Measurements from ENCODE around the gene IFT57. TPM values are rescaled to one million over a fixed set of nuclear protein-coding genes. Genes with fewer than 3 reads are reported as not detected.

The IFT57 gene
- polyA plus RNA-seq, 1 donor from 2014 or later = 70.7 TPM

DNA sequence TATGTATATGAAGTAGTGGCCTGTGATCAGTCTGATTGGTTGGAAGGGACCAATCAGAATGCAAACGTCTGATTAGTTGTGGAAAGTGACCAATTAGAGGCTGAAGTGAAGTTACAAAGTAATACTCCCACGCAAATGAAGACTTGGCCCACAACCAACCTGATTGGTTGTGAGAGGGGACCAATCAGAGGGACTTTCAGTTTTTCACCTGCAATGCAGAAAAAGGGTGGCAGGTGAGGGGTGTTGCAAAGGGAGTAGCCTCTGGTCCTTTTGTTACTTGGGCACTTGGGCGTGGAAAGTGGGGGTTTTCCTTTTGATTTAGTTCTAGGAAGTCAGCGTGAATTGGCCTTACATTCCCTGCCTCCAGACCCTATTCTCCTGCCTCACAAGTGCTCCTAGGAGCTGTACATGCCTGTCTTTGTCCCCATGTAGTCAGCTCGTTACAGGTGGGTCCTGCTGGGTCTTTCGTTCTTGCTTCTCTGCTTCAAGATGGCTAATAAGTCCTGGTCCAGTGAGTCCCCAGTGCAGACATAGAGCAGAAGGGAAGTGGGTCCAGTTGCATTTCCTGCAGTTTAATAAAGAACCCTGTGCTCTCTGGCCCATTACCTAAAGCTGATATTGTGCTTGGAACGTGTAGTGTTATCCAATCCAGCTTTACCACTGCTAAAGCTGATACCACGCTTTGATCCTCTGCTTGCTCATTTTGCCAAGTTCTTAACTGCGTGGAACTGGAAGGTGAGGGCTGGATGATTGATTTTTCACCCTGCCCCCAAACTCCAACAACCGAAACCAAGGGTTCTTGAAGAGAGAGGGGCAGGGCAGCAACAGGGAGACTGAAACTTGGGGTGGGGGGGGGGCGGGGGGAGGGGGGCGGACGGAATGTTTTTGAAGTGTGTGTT is 85.4 kb downstream of the IFT57 start:
- TF ChIP-seq EP300 (conservative IDR thresholded peaks at IDR 0.05; ENCODE audit: poor library complexity, severe bottlenecking) = no peak
- TF ChIP-seq TAF1 (IDR thresholded peaks at IDR 0.05; ENCODE audit: low read depth) = no peak
- TF ChIP-seq MXI1 (conservative IDR thresholded peaks at IDR 0.05; ENCODE audit: poor library complexity, severe bottlenecking) = no peak
- TF ChIP-seq POLR2AphosphoS5 (IDR thresholded peaks at IDR 0.05) = no peak
- no peak for TF ChIP-seq SMC3 (conservative IDR thresholded peaks at IDR 0.05; ENCODE audit: poor library complexity)
- no peak for TF ChIP-seq EZH2 (IDR thresholded peaks at IDR 0.05; ENCODE audit: borderline replicate concordance, insufficient read depth, low read length, poor library complexity, severe bottlenecking)
- no peak for TF ChIP-seq RAD21 (conservative IDR thresholded peaks at IDR 0.05)
- TF ChIP-seq, protein P1, sequence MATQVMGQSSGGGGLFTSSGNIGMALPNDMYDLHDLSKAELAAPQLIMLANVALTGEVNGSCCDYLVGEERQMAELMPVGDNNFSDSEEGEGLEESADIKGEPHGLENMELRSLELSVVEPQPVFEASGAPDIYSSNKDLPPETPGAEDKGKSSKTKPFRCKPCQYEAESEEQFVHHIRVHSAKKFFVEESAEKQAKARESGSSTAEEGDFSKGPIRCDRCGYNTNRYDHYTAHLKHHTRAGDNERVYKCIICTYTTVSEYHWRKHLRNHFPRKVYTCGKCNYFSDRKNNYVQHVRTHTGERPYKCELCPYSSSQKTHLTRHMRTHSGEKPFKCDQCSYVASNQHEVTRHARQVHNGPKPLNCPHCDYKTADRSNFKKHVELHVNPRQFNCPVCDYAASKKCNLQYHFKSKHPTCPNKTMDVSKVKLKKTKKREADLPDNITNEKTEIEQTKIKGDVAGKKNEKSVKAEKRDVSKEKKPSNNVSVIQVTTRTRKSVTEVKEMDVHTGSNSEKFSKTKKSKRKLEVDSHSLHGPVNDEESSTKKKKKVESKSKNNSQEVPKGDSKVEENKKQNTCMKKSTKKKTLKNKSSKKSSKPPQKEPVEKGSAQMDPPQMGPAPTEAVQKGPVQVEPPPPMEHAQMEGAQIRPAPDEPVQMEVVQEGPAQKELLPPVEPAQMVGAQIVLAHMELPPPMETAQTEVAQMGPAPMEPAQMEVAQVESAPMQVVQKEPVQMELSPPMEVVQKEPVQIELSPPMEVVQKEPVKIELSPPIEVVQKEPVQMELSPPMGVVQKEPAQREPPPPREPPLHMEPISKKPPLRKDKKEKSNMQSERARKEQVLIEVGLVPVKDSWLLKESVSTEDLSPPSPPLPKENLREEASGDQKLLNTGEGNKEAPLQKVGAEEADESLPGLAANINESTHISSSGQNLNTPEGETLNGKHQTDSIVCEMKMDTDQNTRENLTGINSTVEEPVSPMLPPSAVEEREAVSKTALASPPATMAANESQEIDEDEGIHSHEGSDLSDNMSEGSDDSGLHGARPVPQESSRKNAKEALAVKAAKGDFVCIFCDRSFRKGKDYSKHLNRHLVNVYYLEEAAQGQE (IDR thresholded peaks at IDR 0.05; ENCODE audit: borderline replicate concordance) = no peak
- TF ChIP-seq, protein P2, sequence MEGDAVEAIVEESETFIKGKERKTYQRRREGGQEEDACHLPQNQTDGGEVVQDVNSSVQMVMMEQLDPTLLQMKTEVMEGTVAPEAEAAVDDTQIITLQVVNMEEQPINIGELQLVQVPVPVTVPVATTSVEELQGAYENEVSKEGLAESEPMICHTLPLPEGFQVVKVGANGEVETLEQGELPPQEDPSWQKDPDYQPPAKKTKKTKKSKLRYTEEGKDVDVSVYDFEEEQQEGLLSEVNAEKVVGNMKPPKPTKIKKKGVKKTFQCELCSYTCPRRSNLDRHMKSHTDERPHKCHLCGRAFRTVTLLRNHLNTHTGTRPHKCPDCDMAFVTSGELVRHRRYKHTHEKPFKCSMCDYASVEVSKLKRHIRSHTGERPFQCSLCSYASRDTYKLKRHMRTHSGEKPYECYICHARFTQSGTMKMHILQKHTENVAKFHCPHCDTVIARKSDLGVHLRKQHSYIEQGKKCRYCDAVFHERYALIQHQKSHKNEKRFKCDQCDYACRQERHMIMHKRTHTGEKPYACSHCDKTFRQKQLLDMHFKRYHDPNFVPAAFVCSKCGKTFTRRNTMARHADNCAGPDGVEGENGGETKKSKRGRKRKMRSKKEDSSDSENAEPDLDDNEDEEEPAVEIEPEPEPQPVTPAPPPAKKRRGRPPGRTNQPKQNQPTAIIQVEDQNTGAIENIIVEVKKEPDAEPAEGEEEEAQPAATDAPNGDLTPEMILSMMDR (IDR thresholded peaks at IDR 0.05; ENCODE audit: poor library complexity, severe bottlenecking) = no peak
- H2AFZ ChIP-seq (ENCODE audit: low read depth, low read length) = no peak overlapping the region

DNA sequence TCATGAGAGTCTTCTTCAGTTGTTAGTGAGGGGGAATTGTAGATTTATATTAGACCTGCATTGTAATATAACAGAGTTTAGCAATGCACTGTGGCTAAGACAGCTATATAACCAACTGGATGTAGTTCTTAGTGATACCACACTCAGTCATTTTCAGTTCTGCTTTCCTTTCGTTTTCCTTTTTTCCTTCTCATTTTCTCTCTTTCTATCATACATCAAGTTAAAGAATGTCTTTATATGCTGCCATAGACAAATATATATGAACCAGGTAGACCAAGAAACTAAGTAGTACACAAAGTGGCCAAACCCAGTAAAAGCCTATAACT is 87.7 kb downstream of the IFT57 start:
- Histone ChIP-seq H3K9me3 (ENCODE audit: low read length) (no peaks in the 10 kb centered on the region), H3K79me2 (replicated peaks; ENCODE audit: insufficient read depth, low read length) (no peaks in the 10 kb centered on the region), H3K9ac (ENCODE audit: low read length) (no peak overlapping the region), H3K27ac (ENCODE audit: low read length) (no peak overlapping the region), H3F3A (ENCODE audit: insufficient read depth, low read length, poor library complexity, severe bottlenecking) (no peaks in the 10 kb centered on the region), H3K36me3 (ENCODE audit: insufficient read depth, low read length) (no peaks in the 10 kb centered on the region), H3K4me3 (ENCODE audit: low read length) (no peak overlapping the region), H4K20me1 (ENCODE audit: insufficient read depth) (no peaks in the 10 kb centered on the region), H3K4me2 (ENCODE audit: low read length) (no peak overlapping the region), H3K27me3 (ENCODE audit: insufficient read depth, low read depth, low read length) (no peaks in the 10 kb centered on the region), H3K9me2 (ENCODE audit: insufficient read depth, low read length) (no peaks in the 10 kb centered on the region), H2AFZ (ENCODE audit: low read depth, low read length) (no peak overlapping the region)
- TF ChIP-seq, protein P1 (IDR thresholded peaks at IDR 0.05; ENCODE audit: borderline replicate concordance) = no peak
- no peak for TF ChIP-seq EP300 (conservative IDR thresholded peaks at IDR 0.05; ENCODE audit: poor library complexity, severe bottlenecking)
- TF ChIP-seq RAD21 (conservative IDR thresholded peaks at IDR 0.05) = no peak

More for the DNA sequence above, 85.4 kb downstream of the IFT57 start:
- Histone ChIP-seq H3K4me2 (ENCODE audit: low read length) (no peak overlapping the region), H3K36me3 (ENCODE audit: insufficient read depth, low read length) (no peaks in the 10 kb centered on the region), H3K9ac (ENCODE audit: low read length) (no peak overlapping the region), H3K9me3 (ENCODE audit: low read length) (no peaks in the 10 kb centered on the region), H3K27ac (ENCODE audit: low read length) (no peak overlapping the region), H3K9me2 (ENCODE audit: insufficient read depth, low read length) (no peaks in the 10 kb centered on the region), H3F3A (ENCODE audit: insufficient read depth, low read length, poor library complexity, severe bottlenecking) (no peaks in the 10 kb centered on the region), H4K20me1 (ENCODE audit: insufficient read depth) (no peaks in the 10 kb centered on the region), H3K4me3 (ENCODE audit: low read length) (no peak overlapping the region), H3K79me2 (replicated peaks; ENCODE audit: insufficient read depth, low read length) (no peaks in the 10 kb centered on the region), H3K27me3 (ENCODE audit: insufficient read depth, low read depth, low read length) (no peaks in the 10 kb centered on the region)

Measured in neural cell (in vitro differentiated cells).